ENCODE data around the gene UBR4. TPM values are rescaled to one million over a fixed set of nuclear protein-coding genes. Genes with fewer than 3 reads are reported as not detected.

Gene UBR4
- total RNA-seq = 150 TPM in 2 replicates

DNA sequence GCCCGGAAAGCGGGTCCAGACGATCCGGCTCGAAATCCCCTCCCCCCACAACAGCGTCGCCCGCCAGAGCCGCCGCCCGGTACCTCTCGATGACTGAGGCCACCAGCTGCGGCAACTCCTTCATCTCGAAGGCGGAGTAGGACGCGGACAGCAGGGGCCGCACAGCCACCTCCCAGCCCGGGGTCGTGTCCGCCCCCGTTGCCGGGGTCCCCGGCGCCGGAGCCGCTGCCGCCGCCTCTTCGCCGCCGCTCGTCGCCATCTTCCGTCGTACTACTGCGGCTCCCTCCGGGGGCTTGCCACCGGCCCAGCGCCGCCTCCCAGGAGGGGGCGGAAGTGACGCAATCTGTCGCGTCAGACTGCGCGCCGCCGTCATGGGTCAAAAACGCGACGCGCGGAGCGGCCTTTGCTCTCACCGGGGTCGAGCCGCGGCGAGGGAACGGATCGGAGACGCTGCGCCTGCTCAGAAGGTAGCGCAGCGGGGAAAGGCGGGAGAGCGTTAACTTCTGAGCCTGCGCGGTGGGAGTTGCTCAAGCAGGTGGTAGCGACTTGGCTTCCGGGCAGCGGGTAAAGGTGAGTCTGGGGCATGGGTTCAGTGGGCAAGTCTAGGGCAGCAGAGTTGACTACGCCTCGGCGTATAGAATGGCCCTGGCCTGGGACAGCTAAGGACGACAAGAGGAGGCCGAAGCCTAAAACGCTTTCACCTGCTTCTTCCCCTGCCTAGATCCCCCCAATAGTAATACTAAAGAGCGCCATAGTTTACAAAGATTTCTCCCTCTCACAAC lies at the start of gene UBR4:
TSS of gene UBR4 (minus strand) at position 277 of the 782 bp plus-strand sequence. CDS start at position 259, 18 bp downstream.

DNA sequence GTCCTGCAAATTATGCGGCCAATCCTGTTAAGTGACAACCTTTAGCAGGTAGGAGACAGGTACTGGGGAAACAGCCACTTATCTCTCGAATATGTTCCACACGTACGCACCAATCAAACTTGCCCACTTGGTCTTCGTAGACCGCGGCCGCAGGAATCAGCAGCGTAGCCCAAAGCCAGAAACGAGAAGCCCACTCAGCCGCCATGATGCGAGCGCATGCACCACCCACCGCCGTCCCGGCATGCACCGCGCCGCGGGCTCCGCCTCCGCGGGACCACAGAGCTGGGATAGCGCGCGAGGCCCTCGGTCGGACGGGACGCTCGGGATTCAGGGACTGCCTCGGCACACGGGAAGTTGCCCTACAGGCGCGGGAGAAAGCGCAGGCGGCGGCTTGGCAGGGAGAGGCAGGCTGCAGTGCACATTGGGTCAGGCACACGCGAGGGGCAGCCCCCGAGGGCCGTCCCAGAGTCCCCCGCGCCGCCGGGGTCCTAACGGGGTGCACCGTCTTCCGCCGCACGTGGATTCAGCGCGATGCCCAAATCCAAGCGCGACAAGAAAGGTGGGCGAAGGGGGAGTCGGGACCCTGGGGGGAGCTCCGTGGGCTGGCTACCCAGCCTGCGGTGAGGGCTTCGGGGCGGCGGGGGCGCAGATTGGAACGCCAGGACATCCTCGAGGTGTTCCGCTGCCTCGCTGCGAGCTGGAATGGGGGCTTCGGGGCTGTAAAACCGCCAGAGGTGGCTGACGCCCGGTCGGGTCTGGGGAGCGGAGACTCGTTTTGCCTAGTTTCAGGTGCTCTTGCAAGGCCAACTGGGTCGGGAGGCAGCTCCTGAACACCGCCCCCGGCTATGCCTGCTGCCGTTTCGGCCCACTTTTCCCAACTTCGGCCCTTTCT lies 41.5 kb upstream of the UBR4 start, which contains the start of the genes EMC1 and MRTO4:
TSS of gene EMC1 (minus strand) at position 220 of the 892 bp plus-strand sequence. CDS start at position 205, 15 bp downstream.
TSS of gene MRTO4 (plus strand) at position 501 of the 892 bp plus-strand sequence. CDS start at position 532, 31 bp downstream.

Other genes with a start within 250 kb of the UBR4 start
- 53.7 and 54.2 TPM in 2 replicates for gene EMC1, start 41.3 kb upstream of the UBR4 start, total RNA-seq
- 17.2 and 19.7 TPM in 2 replicates for gene MRTO4, start 41.5 kb upstream of the UBR4 start, total RNA-seq
- gene AKR7A3, start 78.5 kb upstream of the UBR4 start, total RNA-seq = 0.52 and 0.86 TPM in 2 replicates
- gene AKR7A2, start 101.9 kb upstream of the UBR4 start, total RNA-seq = 60.2 and 73.3 TPM in 2 replicates
- gene SLC66A1, start 102.1 kb upstream of the UBR4 start, total RNA-seq = 16.8 and 17.9 TPM in 2 replicates